DMS153 treated with DMSO at 0.1 percent for 48 hours (cell line): ENCODE measurements around the gene CCSER2.
"Not testable (repeated sequence)": the region's sequence is repeated elsewhere in the genome, so short reads cannot be mapped to it uniquely, and the experiment has no call there.

Experiments used
- DNase-seq: peaks from one replicate; lab custom pipeline; 2025; ENCODE audit not compliant: unreplicated experiment; lab: John Stamatoyannopoulos, UW

Gene CCSER2

DNA sequence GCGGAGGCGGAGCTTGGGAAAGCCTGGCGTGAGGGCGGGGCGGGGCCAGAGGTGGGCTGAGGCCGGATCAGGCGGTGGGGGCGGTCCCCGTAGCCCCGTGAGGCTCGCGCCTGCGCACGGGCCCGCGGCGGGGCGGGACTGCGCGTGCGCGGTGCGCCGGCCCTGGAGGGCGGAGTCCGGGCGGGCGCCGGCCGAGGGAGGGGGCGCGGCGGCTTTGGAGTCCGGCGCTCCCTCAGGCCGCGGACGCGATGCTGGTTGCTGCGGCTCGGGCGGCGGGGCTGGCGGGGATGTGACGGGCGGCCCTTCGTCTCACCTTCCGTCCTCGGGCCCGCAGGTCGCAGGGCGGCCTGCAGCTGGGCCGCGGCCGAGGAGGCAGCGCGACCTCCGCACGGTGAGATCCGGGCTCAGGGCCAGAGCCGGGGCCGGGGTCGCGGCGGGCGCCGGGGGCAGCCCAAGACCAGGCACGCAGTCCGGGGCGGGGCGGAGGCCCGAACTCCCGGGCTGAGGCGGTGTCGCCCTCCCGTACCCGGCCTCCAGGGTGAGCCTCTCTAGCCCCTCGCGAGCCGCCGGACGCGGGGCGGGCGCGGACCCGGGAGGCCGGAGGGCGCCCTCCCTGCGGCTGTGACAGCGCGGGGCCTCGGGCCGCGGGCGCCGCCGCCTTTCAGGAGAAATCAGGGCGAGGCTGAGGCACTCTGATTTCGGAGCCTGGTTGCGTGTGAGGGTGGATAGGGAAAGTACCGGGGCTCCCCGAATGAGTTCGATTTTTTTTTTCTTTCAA is at the start of gene CCSER2:
Gene CCSER2 (plus strand): TSS at position 172 of the 778 bp plus-strand sequence. CDS start 42,464 bp downstream, outside the sequence.
- DNase-seq: peak; percentile 86

- not testable (repeated sequence) for DNase-seq
Measured at GRCh38 chr10:84279876-84280475, 48.4 kb upstream of the CCSER2 start.

GRCh38 chr10:84286695-84287094 is 41.7 kb upstream of the CCSER2 start:
- no peak for DNase-seq

GRCh38 chr10:84288151-84288550 is 40.2 kb upstream of the CCSER2 start:
- DNase-seq: no peak

GRCh38 chr10:84289521-84290200 is 38.7 kb upstream of the CCSER2 start:
- DNase-seq: no peak

DNA sequence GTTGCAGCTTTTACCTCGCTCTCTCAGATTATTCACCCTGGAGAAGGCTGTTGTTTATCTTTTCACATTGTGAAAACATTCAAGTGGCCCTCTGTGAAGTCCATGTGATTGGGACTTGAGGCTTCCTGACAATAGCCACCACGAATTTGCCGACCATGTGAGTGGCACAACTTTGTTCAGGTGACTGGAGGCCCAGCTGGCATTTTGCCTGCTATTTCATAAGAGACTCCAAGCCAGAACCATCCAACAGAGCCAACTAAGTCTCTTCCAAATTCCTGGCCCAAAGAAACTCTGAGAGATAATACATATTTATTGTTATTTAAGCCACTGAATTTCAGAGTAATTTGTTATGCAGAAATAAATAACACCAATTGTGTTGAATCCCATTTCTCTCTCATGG is 38.2 kb upstream of the CCSER2 start:
- DNase-seq: no peak

GRCh38 chr10:84291384-84291783 is 37.0 kb upstream of the CCSER2 start:
- no peak for DNase-seq

GRCh38 chr10:84292502-84292901 is 35.9 kb upstream of the CCSER2 start:
- no peak for DNase-seq

GRCh38 chr10:84293171-84293570 is 35.2 kb upstream of the CCSER2 start:
- DNase-seq: no peak

DNA sequence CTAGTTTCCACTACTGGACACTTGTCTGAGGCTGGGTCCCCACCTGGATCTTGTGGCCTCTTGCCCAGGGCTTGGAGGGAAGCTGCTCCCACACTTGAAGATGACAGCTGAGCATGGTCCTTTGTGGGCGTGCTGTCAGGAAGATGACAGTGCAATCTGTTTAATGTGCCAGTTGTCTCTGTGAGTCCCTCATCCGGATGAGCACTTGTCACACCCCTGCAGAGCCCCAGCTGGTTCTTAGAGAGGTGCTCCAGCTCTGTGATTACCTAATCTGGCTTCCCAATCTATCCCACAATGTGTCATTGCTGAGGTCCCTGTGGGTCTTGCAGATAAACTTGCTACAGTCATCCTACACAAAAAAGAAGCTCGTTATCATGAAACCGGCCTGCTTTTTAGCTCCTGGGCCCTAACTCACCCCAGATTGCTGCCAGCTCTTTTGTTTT is 34.8 kb upstream of the CCSER2 start:
- DNase-seq: no peak

GRCh38 chr10:84294766-84295447 is 33.5 kb upstream of the CCSER2 start:
- DNase-seq: no peak

DNA sequence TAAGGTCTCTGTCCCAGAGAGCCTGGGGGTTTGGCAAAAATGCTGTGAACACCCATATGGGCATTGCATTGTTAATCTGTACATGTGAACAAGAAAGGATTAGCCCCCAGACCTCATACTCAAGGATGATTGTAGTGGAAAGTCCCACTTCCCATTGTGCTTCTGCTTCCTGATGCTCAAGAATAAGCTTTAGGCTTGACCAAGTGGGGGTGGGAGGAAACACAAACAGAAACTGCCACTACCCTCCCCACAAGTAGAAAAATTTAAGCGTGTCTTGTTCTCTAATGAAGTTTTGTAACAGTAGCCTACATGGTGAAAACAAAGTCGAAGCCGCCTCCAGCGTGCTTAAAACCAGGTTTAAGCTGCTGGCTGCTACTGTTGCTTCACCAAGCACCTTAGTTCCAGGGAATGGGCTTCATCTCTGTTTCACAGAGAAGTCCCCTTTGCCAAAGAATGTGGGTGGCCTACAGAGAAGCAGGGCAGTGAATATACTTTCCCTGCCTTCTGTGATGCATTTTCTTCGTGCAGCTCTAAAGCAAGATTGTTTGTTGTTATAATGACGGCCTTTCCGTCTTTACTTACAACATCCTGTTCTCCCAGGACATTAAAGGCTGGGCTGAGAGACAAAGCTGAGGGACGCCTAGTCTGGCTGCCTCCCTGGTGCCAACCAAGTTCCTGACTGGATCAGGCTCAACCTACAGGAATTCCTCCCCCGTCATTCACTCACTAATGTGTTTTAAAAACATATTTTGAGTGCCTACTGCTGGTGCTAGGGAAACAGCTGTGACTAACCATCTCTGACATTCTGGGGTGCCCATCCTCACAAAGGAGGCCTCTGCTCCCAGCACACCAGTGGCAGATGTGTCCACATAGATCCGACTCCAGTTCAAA is 32.1 kb upstream of the CCSER2 start:
- no peak for DNase-seq

DNA sequence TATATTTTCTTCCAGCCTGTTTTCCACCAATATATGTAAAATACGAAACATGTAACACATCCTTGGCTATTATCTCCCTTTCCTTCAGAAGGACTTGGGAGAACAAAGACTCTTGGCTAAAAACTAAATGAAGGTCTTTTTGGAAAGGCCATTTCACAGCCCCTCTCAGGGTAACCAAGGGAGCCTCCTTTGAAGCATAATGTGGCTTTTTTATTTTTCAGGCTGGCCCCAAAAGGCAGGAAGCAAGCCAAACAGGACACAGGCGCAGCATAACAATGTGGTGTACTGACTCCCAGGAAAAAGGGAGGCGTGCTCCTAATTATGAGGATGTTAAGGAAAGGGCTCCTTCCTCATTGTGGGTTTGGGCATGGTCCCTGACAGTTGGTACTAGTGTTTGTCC is 30.3 kb upstream of the CCSER2 start:
- no peak for DNase-seq

DNA sequence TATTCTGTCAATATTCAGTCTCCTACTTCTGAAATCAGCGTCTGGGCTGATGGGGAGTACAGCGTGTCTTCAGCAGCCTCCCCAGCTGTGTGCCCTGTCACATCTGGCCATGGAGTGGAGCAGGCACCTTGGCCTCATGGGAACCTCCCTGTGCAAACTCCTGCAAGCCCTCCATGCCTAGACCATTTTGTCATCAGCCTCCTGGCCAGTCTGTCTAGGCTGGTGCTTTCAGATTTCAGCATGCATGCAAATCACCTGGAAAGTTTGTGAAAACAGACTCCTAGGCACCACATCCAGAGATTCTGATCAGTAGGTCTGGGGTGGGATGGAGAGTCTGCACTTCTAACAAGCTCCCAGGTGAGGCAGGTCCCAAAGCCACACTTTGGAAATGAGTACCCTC is 26.2 kb upstream of the CCSER2 start:
- no peak for DNase-seq

- no peak for DNase-seq
Measured at GRCh38 chr10:84306751-84307384, 21.5 kb upstream of the CCSER2 start.

- no peak for DNase-seq
Measured at GRCh38 chr10:84308021-84308420, 20.4 kb upstream of the CCSER2 start.

DNA sequence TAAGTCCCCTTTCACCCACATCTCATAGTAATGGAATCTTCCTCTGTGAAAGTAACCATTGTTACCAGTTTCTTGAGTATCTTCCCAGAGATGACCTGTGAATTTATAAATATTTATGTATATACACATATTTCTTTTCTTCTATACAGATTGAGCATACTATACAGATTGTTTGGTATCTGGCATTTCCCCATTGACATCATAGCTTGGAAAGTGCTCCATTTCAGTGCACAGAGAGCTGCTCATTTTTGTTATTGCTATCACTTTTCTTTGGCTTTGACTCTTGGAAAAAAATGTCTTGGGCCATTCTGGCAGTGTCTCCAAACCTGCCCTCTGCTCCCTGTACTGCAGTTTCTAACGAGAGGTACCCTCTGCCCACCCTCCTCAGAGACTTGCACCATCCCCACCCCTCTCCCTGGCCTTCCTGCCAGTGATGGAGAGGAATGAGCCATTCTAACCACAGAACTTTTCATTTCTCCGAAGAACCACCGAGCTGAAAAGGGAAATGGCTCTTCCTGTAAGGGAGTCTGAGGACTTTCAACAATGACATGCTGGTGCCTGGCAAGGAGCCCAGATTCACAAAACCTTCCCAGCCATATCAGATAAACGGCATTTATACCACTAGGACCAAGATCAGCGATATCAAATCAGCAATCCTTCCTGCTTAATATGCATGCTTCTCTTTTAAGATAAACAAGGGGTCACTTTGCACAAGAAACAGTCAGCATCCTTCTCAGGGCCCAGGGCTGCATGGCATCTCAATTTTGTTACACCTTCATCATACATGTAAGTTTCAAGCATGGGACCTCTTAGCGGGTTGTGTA is 19.7 kb upstream of the CCSER2 start:
- peak; percentile 57 for DNase-seq

DNA sequence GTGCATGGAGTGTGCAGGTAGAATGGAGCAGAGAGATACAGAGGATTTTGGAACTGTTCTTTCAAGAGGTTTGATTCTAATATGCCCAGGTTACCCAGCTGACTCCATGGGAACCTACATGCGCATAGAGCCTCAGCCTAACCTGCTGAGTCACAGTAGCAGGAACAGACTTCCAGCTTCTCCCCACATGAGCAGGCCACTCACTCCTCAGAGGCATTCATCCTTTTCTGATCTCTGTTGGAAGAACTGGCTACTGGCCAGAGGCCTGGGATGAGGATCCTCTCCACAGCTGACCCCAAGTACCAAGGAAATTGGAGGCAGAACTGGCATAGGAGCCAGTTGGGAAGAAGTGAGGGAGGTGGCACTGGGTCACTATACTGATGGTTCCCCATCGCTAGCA is 17.9 kb upstream of the CCSER2 start:
- DNase-seq: no peak

- no peak for DNase-seq
Measured at GRCh38 chr10:84311576-84311975, 16.8 kb upstream of the CCSER2 start.
